Measurements from ENCODE around the gene CD226. TPM values are rescaled to one million over a fixed set of nuclear protein-coding genes. Genes with fewer than 3 reads are reported as not detected.

CD226 gene
- under 1 TPM; 0.10 to 0.15 TPM for polyA plus RNA-seq

- Histone ChIP-seq H3K9me3 (ENCODE audit: control insufficient read depth in 2 of 2, insufficient read depth in 1 of 2, low read depth in 1 of 2, low read length in 1 of 2) (no peaks in the 10 kb centered on the region), H3K36me3 (ENCODE audit: control insufficient read depth in 2 of 2, insufficient read depth in 2 of 2, low read length in 1 of 2) (no peaks in the 10 kb centered on the region), H3K27ac (ENCODE audit: low read depth in 2 of 2, low read length in 1 of 2) (no peak within 1 kb of the TSS), H3K27me3 (ENCODE audit: control insufficient read depth in 1 of 2, insufficient read depth in 2 of 2, low read length in 2 of 2) (no peaks in the 10 kb centered on the region), H3K4me1 (ENCODE audit: control insufficient read depth in 2 of 2, insufficient read depth in 2 of 2, low read length in 1 of 2) (peaks cover 0 to 2% of the 10 kb centered on the region in 2 donors), H3K4me3 (ENCODE audit: low read depth in 1 of 2, low read length in 2 of 2) (no peak within 1 kb of the TSS)
- 55 to 60% methylated on average over 7 of the region's 7 CpGs for WGBS, 2 donors
These were observed at the start of gene CD226 for GRCh38 chr18:69947361-69948133. Gene CD226 (minus strand): TSS chr18:69947873. CDS start chr18:69947406, 467 bp downstream.

- 66 to 77% methylated on average over 7 of the region's 7 CpGs for WGBS, 2 donors
- no peak overlapping the region for H3K4me3 ChIP-seq (ENCODE audit: low read depth in 1 of 2, low read length in 2 of 2)
- H3K27ac ChIP-seq (ENCODE audit: low read depth in 2 of 2, low read length in 1 of 2): no peak overlapping the region
- no peaks in the 10 kb centered on the region for H3K4me1 ChIP-seq (ENCODE audit: control insufficient read depth in 2 of 2, insufficient read depth in 2 of 2, low read length in 1 of 2)
- no peaks in the 10 kb centered on the region for H3K9me3 ChIP-seq (ENCODE audit: control insufficient read depth in 2 of 2, insufficient read depth in 1 of 2, low read depth in 1 of 2, low read length in 1 of 2)
- no peaks in the 10 kb centered on the region for H3K27me3 ChIP-seq (ENCODE audit: control insufficient read depth in 1 of 2, insufficient read depth in 2 of 2, low read length in 2 of 2)
- peaks cover 3 to 5% of the 10 kb centered on the region in 2 donors for H3K36me3 ChIP-seq (ENCODE audit: control insufficient read depth in 2 of 2, insufficient read depth in 2 of 2, low read length in 1 of 2)
These were observed 49.5 kb upstream of the CD226 start for GRCh38 chr18:69996951-69997798.

- WGBS, 2 donors: 89 to 91% methylated on average over 2 of the region's 2 CpGs
- H3K9me3 ChIP-seq (ENCODE audit: control insufficient read depth in 2 of 2, insufficient read depth in 1 of 2, low read depth in 1 of 2, low read length in 1 of 2): no peaks in the 10 kb centered on the region
- peaks cover under 1 to 3% of the 10 kb centered on the region in 2 donors for H3K36me3 ChIP-seq (ENCODE audit: control insufficient read depth in 2 of 2, insufficient read depth in 2 of 2, low read length in 1 of 2)
- H3K27ac ChIP-seq (ENCODE audit: low read depth in 2 of 2, low read length in 1 of 2): no peak overlapping the region
- no peaks in the 10 kb centered on the region for H3K4me1 ChIP-seq (ENCODE audit: control insufficient read depth in 2 of 2, insufficient read depth in 2 of 2, low read length in 1 of 2)
- no peak overlapping the region for H3K4me3 ChIP-seq (ENCODE audit: low read depth in 1 of 2, low read length in 2 of 2)
- H3K27me3 ChIP-seq (ENCODE audit: control insufficient read depth in 1 of 2, insufficient read depth in 2 of 2, low read length in 2 of 2): no peaks in the 10 kb centered on the region
These were observed 48.7 kb upstream of the CD226 start for GRCh38 chr18:69996417-69996816.

GRCh38 chr18:69995774-69996173 is 48.1 kb upstream of the CD226 start:
- Histone ChIP-seq H3K27me3 (ENCODE audit: control insufficient read depth in 1 of 2, insufficient read depth in 2 of 2, low read length in 2 of 2) (no peaks in the 10 kb centered on the region), H3K36me3 (ENCODE audit: control insufficient read depth in 2 of 2, insufficient read depth in 2 of 2, low read length in 1 of 2) (peaks cover 0 to 3% of the 10 kb centered on the region in 2 donors), H3K9me3 (ENCODE audit: control insufficient read depth in 2 of 2, insufficient read depth in 1 of 2, low read depth in 1 of 2, low read length in 1 of 2) (no peaks in the 10 kb centered on the region), H3K27ac (ENCODE audit: low read depth in 2 of 2, low read length in 1 of 2) (no peak overlapping the region), H3K4me1 (ENCODE audit: control insufficient read depth in 2 of 2, insufficient read depth in 2 of 2, low read length in 1 of 2) (no peaks in the 10 kb centered on the region), H3K4me3 (ENCODE audit: low read depth in 1 of 2, low read length in 2 of 2) (no peak overlapping the region)
- 90% methylated on average over 3 of the region's 3 CpGs for WGBS, 2 donors

GRCh38 chr18:69992776-69993175 is 45.1 kb upstream of the CD226 start:
- no peak overlapping the region for H3K27ac ChIP-seq (ENCODE audit: low read depth in 2 of 2, low read length in 1 of 2)
- H3K27me3 ChIP-seq (ENCODE audit: control insufficient read depth in 1 of 2, insufficient read depth in 2 of 2, low read length in 2 of 2): no peaks in the 10 kb centered on the region
- H3K4me3 ChIP-seq (ENCODE audit: low read depth in 1 of 2, low read length in 2 of 2): no peak overlapping the region
- peaks cover 0 to 3% of the 10 kb centered on the region in 2 donors for H3K36me3 ChIP-seq (ENCODE audit: control insufficient read depth in 2 of 2, insufficient read depth in 2 of 2, low read length in 1 of 2)
- 59 to 64% methylated on average over 1 of the region's 1 CpG for WGBS, 2 donors
- H3K4me1 ChIP-seq (ENCODE audit: control insufficient read depth in 2 of 2, insufficient read depth in 2 of 2, low read length in 1 of 2): no peaks in the 10 kb centered on the region
- no peaks in the 10 kb centered on the region for H3K9me3 ChIP-seq (ENCODE audit: control insufficient read depth in 2 of 2, insufficient read depth in 1 of 2, low read depth in 1 of 2, low read length in 1 of 2)

- no peaks in the 10 kb centered on the region for H3K9me3 ChIP-seq (ENCODE audit: control insufficient read depth in 2 of 2, insufficient read depth in 1 of 2, low read depth in 1 of 2, low read length in 1 of 2)
- H3K4me1 ChIP-seq (ENCODE audit: control insufficient read depth in 2 of 2, insufficient read depth in 2 of 2, low read length in 1 of 2): no peaks in the 10 kb centered on the region
- H3K27ac ChIP-seq (ENCODE audit: low read depth in 2 of 2, low read length in 1 of 2): no peak overlapping the region
- 94 to 95% methylated on average over 1 of the region's 1 CpG for WGBS, 2 donors
- H3K4me3 ChIP-seq (ENCODE audit: low read depth in 1 of 2, low read length in 2 of 2): no peak overlapping the region
- H3K36me3 ChIP-seq (ENCODE audit: control insufficient read depth in 2 of 2, insufficient read depth in 2 of 2, low read length in 1 of 2): peaks cover 0 to 4% of the 10 kb centered on the region in 2 donors
- no peaks in the 10 kb centered on the region for H3K27me3 ChIP-seq (ENCODE audit: control insufficient read depth in 1 of 2, insufficient read depth in 2 of 2, low read length in 2 of 2)
These were observed 40.2 kb upstream of the CD226 start for GRCh38 chr18:69987870-69988269.

- Histone ChIP-seq H3K27me3 (ENCODE audit: control insufficient read depth in 1 of 2, insufficient read depth in 2 of 2, low read length in 2 of 2) (no peaks in the 10 kb centered on the region), H3K36me3 (ENCODE audit: control insufficient read depth in 2 of 2, insufficient read depth in 2 of 2, low read length in 1 of 2) (peaks cover 0 to 4% of the 10 kb centered on the region in 2 donors), H3K27ac (ENCODE audit: low read depth in 2 of 2, low read length in 1 of 2) (no peak overlapping the region), H3K4me3 (ENCODE audit: low read depth in 1 of 2, low read length in 2 of 2) (no peak overlapping the region), H3K9me3 (ENCODE audit: control insufficient read depth in 2 of 2, insufficient read depth in 1 of 2, low read depth in 1 of 2, low read length in 1 of 2) (no peaks in the 10 kb centered on the region), H3K4me1 (ENCODE audit: control insufficient read depth in 2 of 2, insufficient read depth in 2 of 2, low read length in 1 of 2) (no peaks in the 10 kb centered on the region)
- WGBS, 2 donors: 94 to 95% methylated on average over 4 of the region's 4 CpGs
These were observed 37.6 kb upstream of the CD226 start for GRCh38 chr18:69985239-69985638.

GRCh38 chr18:69982417-69982816 is 34.7 kb upstream of the CD226 start:
- no peak overlapping the region for H3K27ac ChIP-seq (ENCODE audit: low read depth in 2 of 2, low read length in 1 of 2)
- no peaks in the 10 kb centered on the region for H3K4me1 ChIP-seq (ENCODE audit: control insufficient read depth in 2 of 2, insufficient read depth in 2 of 2, low read length in 1 of 2)
- WGBS, 2 donors: 88 to 91% methylated on average over 4 of the region's 4 CpGs
- peaks cover 0 to 4% of the 10 kb centered on the region in 2 donors for H3K36me3 ChIP-seq (ENCODE audit: control insufficient read depth in 2 of 2, insufficient read depth in 2 of 2, low read length in 1 of 2)
- H3K27me3 ChIP-seq (ENCODE audit: control insufficient read depth in 1 of 2, insufficient read depth in 2 of 2, low read length in 2 of 2): no peaks in the 10 kb centered on the region
- H3K9me3 ChIP-seq (ENCODE audit: control insufficient read depth in 2 of 2, insufficient read depth in 1 of 2, low read depth in 1 of 2, low read length in 1 of 2): no peaks in the 10 kb centered on the region
- H3K4me3 ChIP-seq (ENCODE audit: low read depth in 1 of 2, low read length in 2 of 2): no peak overlapping the region

- 73 to 80% methylated on average over 2 of the region's 2 CpGs for whole genome bisulfite sequencing, 2 donors
- Histone ChIP-seq H3K36me3 (ENCODE audit: control insufficient read depth in 2 of 2, insufficient read depth in 2 of 2, low read length in 1 of 2) (peaks cover 0 to 4% of the 10 kb centered on the region in 2 donors), H3K27me3 (ENCODE audit: control insufficient read depth in 1 of 2, insufficient read depth in 2 of 2, low read length in 2 of 2) (no peaks in the 10 kb centered on the region), H3K9me3 (ENCODE audit: control insufficient read depth in 2 of 2, insufficient read depth in 1 of 2, low read depth in 1 of 2, low read length in 1 of 2) (no peaks in the 10 kb centered on the region), H3K4me3 (ENCODE audit: low read depth in 1 of 2, low read length in 2 of 2) (no peak overlapping the region), H3K27ac (ENCODE audit: low read depth in 2 of 2, low read length in 1 of 2) (no peak overlapping the region), H3K4me1 (ENCODE audit: control insufficient read depth in 2 of 2, insufficient read depth in 2 of 2, low read length in 1 of 2) (no peaks in the 10 kb centered on the region)
These were observed 34.3 kb upstream of the CD226 start for GRCh38 chr18:69981948-69982347.
